Calu3 (cell line): ENCODE results near the gene NEDD4L. TPM values are rescaled to one million over a fixed set of nuclear protein-coding genes. Genes with fewer than 3 reads are reported as not detected.

Experiments used
- BruUV-seq: library from RNA; stranded (reverse); fragments of 400-500 nt; replicated peaks from 2 replicates; lab custom pipeline; 2021; lab: Mats Ljungman, UMichigan
- CTCF ChIA-PET: fragments of 300-600 bp; sonication (Branson Sonifier 250); formaldehyde crosslinking; loops from one replicate; lab custom pipeline; 2022; ENCODE audit warnings: antibody characterized with exemption; lab: Charles Lee
- DNase-seq: peaks from one replicate; pipeline ENCODE4 v3.0.0; 2022
- H3K27ac Mint-ChIP-seq: one replicate; pipeline ENCODE4 v1.8.0; 2022; ENCODE audit warnings: mixed read lengths; ENCODE audit not compliant: unreplicated experiment
- H3K27me3 Mint-ChIP-seq: one replicate; pipeline ENCODE4 v1.8.0; 2022; ENCODE audit warnings: mixed read lengths; ENCODE audit not compliant: unreplicated experiment
- H3K36me3 Mint-ChIP-seq: one replicate; pipeline ENCODE4 v1.8.0; 2022; ENCODE audit warnings: mild to moderate bottlenecking, moderate library complexity, mixed read lengths; ENCODE audit not compliant: insufficient read depth, unreplicated experiment
- H3K4me1 Mint-ChIP-seq: one replicate; pipeline ENCODE4 v1.8.0; 2022; ENCODE audit warnings: mild to moderate bottlenecking, low read depth, mixed read lengths; ENCODE audit not compliant: unreplicated experiment
- H3K4me3 Mint-ChIP-seq: one replicate; pipeline ENCODE4 v1.8.0; 2022; ENCODE audit warnings: mild to moderate bottlenecking, low read depth, moderate library complexity, mixed read lengths; ENCODE audit not compliant: unreplicated experiment
- H3K9me3 Mint-ChIP-seq: one replicate; pipeline ENCODE4 v1.8.0; 2022; ENCODE audit warnings: low read depth, mixed read lengths; ENCODE audit not compliant: unreplicated experiment
- intact Hi-C: fragments of 100-400 bp; cut with micrococcal nuclease; formaldehyde crosslinking; loops from one replicate; pipeline ENCODE4 v1.10.0; 2022; ENCODE audit not compliant: unreplicated experiment
- total RNA-seq: library from RNA; stranded (reverse); gene quantifications from 2 replicates; pipeline ENCODE4 v1.2.3, GENCODE V29; 2022
- TF ChIP-seq, protein P1 (sequence below): fragments of 200-600 bp; IDR thresholded peaks from one replicate; pipeline ENCODE4 v1.8.0; 2022; ENCODE audit warnings: antibody characterized with exemption; ENCODE audit not compliant: unreplicated experiment

Gene NEDD4L
- total RNA-seq, 1 experiment from 2014 or later, result 213 TPM

DNA sequence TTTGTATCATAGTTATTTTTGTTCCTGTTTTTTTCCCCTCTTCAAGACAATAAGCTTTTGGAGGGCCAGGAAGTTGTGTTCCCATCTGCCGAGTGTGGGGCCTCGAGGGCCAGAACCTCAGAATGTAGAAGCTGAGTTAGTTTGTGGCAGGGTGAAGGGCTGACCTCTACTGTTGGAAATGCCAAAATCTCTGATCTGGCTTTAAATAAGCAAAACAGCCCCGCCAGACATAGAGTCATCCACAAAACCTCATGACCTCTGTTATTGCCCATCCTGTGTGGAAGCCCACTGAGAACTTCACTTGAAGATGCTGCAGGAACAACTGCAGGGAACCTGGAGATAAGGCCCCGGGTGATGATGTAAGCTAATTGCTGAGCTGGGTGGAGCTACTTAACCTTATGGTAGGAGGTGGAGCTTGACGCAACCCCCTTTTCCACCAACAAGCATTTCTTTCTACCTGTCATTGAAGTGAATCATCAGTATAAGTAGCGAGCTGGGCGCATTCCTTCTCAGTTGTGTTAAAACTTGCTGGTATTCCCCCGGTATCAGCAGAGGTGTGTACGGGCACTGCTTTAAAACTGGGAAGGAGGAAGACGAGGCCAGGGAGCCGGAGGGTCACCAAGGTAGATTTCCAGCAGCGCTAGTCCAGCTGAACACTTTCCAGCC lies 177.2 kb downstream of the NEDD4L start:
- CTCF ChIA-PET, result interaction anchor here (0.7 to 2.3 kb wide), 6 partner anchors 25 to 526 kb away, joined by 3 to 10 read pairs (median 4); no protein-coding TSS in a partner anchor
- peak; percentile 79 for DNase-seq
- no TSS peak for BruUV-seq
- no peaks in the 10 kb centered on the region for H3K27me3 Mint-ChIP-seq
- peaks cover 81% of the 10 kb centered on the region for H3K4me1 Mint-ChIP-seq
- H3K4me3 Mint-ChIP-seq, result peak overlapping the region; percentile 79
- H3K27ac Mint-ChIP-seq, result peak overlapping the region; percentile 91
- H3K36me3 Mint-ChIP-seq, result peaks cover 52% of the 10 kb centered on the region
- intact Hi-C loops, result loop anchor here (2.0 kb wide), 1 partner anchor 34 kb away; no protein-coding TSS in a partner anchor
- H3K9me3 Mint-ChIP-seq, result no peaks in the 10 kb centered on the region
- TF ChIP-seq, protein P1, sequence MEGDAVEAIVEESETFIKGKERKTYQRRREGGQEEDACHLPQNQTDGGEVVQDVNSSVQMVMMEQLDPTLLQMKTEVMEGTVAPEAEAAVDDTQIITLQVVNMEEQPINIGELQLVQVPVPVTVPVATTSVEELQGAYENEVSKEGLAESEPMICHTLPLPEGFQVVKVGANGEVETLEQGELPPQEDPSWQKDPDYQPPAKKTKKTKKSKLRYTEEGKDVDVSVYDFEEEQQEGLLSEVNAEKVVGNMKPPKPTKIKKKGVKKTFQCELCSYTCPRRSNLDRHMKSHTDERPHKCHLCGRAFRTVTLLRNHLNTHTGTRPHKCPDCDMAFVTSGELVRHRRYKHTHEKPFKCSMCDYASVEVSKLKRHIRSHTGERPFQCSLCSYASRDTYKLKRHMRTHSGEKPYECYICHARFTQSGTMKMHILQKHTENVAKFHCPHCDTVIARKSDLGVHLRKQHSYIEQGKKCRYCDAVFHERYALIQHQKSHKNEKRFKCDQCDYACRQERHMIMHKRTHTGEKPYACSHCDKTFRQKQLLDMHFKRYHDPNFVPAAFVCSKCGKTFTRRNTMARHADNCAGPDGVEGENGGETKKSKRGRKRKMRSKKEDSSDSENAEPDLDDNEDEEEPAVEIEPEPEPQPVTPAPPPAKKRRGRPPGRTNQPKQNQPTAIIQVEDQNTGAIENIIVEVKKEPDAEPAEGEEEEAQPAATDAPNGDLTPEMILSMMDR, result no peak

DNA sequence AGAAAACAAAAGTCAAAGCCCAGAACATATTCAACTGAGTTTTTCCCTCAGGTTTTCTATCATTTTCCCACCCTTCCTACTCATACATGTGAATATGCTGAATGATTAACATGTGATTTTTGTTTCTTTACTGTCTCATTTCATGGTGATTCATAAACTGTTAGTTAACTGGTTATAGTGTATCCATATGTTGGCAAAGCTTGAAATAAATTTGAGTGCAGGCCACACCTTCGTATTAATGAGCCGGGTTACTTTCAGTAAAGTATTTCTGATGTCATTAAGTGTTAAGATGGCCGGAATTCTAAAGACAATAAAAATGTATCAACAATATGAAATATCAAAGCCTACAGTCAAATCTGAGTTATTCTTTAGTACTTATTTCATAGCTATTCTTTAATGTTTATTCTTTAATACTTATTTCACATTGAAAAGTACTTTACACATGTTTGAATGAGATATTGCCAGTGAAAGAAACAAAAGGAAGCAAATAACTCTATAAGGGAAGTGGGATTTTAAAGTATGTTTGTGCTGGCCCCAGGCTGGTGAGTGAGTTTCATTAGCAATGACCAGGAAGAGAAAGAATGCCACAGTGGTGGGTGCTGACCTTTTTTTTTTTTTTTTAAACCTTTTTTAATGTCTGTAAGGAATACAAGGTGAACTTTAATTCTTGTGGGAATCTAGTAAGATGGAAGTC lies 178.6 kb downstream of the NEDD4L start:
- intact Hi-C loops, result no loop called here
- BruUV-seq, result no TSS peak
- Mint-ChIP-seq H3K4me1 (peaks cover 81% of the 10 kb centered on the region), H3K4me3 (peak overlapping the region; percentile 79), H3K9me3 (no peaks in the 10 kb centered on the region), H3K27ac (peak overlapping the region; percentile 91), H3K27me3 (no peaks in the 10 kb centered on the region), H3K36me3 (peaks cover 57% of the 10 kb centered on the region)
- CTCF ChIA-PET, result interaction anchor here (1.6 to 2.3 kb wide), 4 partner anchors 26 to 92 kb away, joined by 4 to 10 read pairs (median 6); no protein-coding TSS in a partner anchor
- no peak for DNase-seq
- TF ChIP-seq, protein P1, result no peak

DNA sequence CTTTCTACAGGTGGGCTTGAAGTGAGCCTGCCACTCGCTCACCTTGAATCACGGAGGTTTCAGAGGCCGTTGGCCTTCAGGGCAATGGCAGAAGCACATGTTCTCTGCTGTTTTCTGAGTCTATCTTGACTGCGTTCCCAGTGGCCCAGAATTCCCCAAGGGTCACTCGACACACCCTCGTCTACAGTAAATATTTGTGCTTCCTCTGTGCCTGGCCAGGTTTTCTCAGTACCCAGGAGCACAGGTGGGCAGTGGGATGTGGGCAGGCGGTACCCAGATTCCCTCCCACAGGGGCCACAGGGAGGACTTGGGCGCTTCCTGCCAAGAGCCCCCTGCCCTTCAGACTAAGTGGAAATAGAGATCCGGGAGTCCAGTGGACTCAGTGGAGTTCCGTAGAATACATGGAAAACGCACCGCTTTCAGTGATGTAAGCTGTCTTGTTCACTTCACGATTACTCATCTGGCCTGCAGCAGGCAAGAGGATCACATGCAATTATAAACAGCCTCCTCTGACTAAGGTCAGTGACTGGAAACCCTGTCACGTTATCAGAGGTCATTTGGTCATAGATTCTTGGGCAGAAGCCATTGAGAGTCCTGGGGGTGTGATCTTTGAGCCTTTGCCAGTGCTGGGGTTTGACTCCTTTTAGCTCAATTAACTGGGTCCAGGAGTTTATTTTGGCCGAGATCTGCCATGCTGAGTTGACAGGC lies 179.8 kb downstream of the NEDD4L start:
- CTCF ChIA-PET, result interaction anchor here (0.8 to 1.5 kb wide), 7 partner anchors 10 to 90 kb away, joined by 3 to 5 read pairs (median 3); no protein-coding TSS in a partner anchor
- BruUV-seq, result no TSS peak
- Mint-ChIP-seq H3K27ac (peak overlapping the region; percentile 91), H3K4me1 (peaks cover 85% of the 10 kb centered on the region), H3K9me3 (no peaks in the 10 kb centered on the region), H3K36me3 (peaks cover 59% of the 10 kb centered on the region), H3K27me3 (no peaks in the 10 kb centered on the region), H3K4me3 (peak overlapping the region; percentile 79)
- TF ChIP-seq, protein P1, result no peak
- intact Hi-C loops, result no loop called here
- DNase-seq, result peak; percentile 55

DNA sequence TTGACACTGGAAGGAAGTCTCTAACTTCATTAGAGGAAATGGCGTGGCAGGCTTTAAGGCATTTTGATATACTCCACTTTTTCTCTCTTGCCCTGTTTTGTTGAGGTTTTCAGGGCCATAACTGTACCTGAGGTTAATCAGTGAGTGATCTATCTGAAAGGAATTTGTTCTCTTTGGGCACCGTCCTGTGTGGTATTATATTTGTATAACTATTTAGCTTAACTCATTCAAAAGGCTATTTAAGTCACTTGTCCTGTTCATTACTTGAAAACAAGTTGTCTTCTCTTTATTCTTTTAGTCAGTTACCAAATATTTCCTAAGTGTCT lies 180.4 kb downstream of the NEDD4L start:
- H3K4me1 Mint-ChIP-seq, result peaks cover 81% of the 10 kb centered on the region
- H3K27me3 Mint-ChIP-seq, result no peaks in the 10 kb centered on the region
- H3K27ac Mint-ChIP-seq, result peak overlapping the region; percentile 91
- intact Hi-C loops, result no loop called here
- TF ChIP-seq, protein P1, result no peak
- BruUV-seq, result no TSS peak
- H3K4me3 Mint-ChIP-seq, result peak overlapping the region; percentile 79
- CTCF ChIA-PET, result interaction anchor here (0.8 to 1.5 kb wide), 7 partner anchors 11 to 90 kb away, joined by 3 to 5 read pairs (median 3); no protein-coding TSS in a partner anchor
- DNase-seq, result no peak
- peaks cover 60% of the 10 kb centered on the region for H3K36me3 Mint-ChIP-seq
- no peaks in the 10 kb centered on the region for H3K9me3 Mint-ChIP-seq
